OCI-LY3 (cell line): Measurements from ENCODE around the gene MXD4.
"Not testable (repeated sequence)": the region's sequence is repeated elsewhere in the genome, so short reads cannot be mapped to it uniquely, and the experiment has no call there.

Experiments
- EZH2phosphoT487 ChIP-seq: fragments of 200-600 bp; shearing (Covaris generic); IDR thresholded peaks from 2 replicates; pipeline ENCODE4 v1.6.1; 2018; ENCODE audit warnings: antibody characterized with exemption, mixed run types, low read depth
- TF ChIP-seq, protein P1 (sequence below): fragments of 200-600, 300-600 bp; sonication (generic); IDR thresholded peaks from 2 replicates; pipeline ENCODE4 v1.5.1; 2014; ENCODE audit warnings: antibody characterized with exemption, low read length, low read depth

DNA sequence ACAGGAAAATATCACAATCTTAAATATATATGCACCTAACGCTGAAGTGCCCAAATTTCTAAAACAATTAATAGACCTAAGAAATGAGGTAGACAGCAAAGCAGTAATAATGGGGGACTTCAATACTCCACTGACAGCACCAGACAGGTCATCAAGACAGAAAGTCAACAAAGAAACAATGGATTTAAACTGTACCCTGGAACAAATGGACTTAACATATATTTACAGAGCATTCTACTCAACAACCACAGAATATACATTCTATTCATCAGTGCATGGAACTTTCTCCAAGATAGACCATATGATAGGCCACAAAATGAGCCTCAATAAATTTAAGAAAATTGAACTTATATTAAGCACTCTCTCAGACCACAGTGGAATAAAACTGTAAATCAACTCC lies 59.1 kb downstream of the MXD4 start:
- TF ChIP-seq, protein P1, sequence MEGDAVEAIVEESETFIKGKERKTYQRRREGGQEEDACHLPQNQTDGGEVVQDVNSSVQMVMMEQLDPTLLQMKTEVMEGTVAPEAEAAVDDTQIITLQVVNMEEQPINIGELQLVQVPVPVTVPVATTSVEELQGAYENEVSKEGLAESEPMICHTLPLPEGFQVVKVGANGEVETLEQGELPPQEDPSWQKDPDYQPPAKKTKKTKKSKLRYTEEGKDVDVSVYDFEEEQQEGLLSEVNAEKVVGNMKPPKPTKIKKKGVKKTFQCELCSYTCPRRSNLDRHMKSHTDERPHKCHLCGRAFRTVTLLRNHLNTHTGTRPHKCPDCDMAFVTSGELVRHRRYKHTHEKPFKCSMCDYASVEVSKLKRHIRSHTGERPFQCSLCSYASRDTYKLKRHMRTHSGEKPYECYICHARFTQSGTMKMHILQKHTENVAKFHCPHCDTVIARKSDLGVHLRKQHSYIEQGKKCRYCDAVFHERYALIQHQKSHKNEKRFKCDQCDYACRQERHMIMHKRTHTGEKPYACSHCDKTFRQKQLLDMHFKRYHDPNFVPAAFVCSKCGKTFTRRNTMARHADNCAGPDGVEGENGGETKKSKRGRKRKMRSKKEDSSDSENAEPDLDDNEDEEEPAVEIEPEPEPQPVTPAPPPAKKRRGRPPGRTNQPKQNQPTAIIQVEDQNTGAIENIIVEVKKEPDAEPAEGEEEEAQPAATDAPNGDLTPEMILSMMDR, result not testable (repeated sequence)
- TF ChIP-seq EZH2phosphoT487, result not testable (repeated sequence)
